ENCODE data around the gene DDX60. TPM values are rescaled to one million over a fixed set of nuclear protein-coding genes. Genes with fewer than 3 reads are reported as not detected.

Gene DDX60
- total and polyA plus RNA-seq, 7 donors, result 1.4 to 3.6 (median 2.1) TPM

- Histone ChIP-seq H3K4me3 (no peak overlapping the region), H3K36me3 (ENCODE audit: insufficient read depth in 1 of 2, low read depth in 1 of 2) (no peaks in the 10 kb centered on the region), H3K9me3 (no peaks in the 10 kb centered on the region), H3K4me1 (peaks cover 6% of the 10 kb centered on the region), H3K27ac (no peak overlapping the region), H3K27me3 (ENCODE audit: insufficient read depth in 3 of 3, low read length in 2 of 3) (no peaks in the 10 kb centered on the region)
- ATAC-seq (no peak), DNase-seq (no peak)
- 93 to 96% (median 96%) methylated on average over 3 of the region's 3 CpGs for WGBS, 3 donors
- TF ChIP-seq CTCF (IDR thresholded peaks at IDR 0.05), result no peak
- intact Hi-C loops (cut with DNase I), result no loop called here
Observed at GRCh38 chr4:168321006-168321405, 2.5 kb upstream of the DDX60 start.

- H3K4me3 ChIP-seq, result peak overlapping the region; percentile 98
- no peaks in the 10 kb centered on the region for H3K27me3 ChIP-seq (ENCODE audit: insufficient read depth in 3 of 3, low read length in 2 of 3)
- intact Hi-C loops (cut with DNase I), result loop anchor here in 1 of 2 donors (5.0 kb wide), 2 partner anchors 42 to 163 kb away; partner anchors contain the start of gene DDX60L
- WGBS, 3 donors, result 65 to 71% (median 67%) methylated on average over 3 of the region's 3 CpGs
- ATAC-seq (no peak), DNase-seq (no peak)
- no peaks in the 10 kb centered on the region for H3K36me3 ChIP-seq (ENCODE audit: insufficient read depth in 1 of 2, low read depth in 1 of 2)
- H3K9me3 ChIP-seq, result no peaks in the 10 kb centered on the region
- TF ChIP-seq CTCF (IDR thresholded peaks at IDR 0.05), result no peak
- H3K27ac ChIP-seq, result peak overlapping the region; percentile 88
- peaks cover 6% of the 10 kb centered on the region for H3K4me1 ChIP-seq
Observed at GRCh38 chr4:168319486-168320019, 1.0 kb upstream of the DDX60 start.

- Histone ChIP-seq H3K36me3 (ENCODE audit: insufficient read depth in 1 of 2, low read depth in 1 of 2) (no peaks in the 10 kb centered on the region), H3K27ac (peak overlapping the region; percentile 88), H3K4me3 (peak overlapping the region; percentile 98), H3K4me1 (peaks cover 6% of the 10 kb centered on the region), H3K27me3 (ENCODE audit: insufficient read depth in 3 of 3, low read length in 2 of 3) (no peaks in the 10 kb centered on the region), H3K9me3 (no peaks in the 10 kb centered on the region)
- ATAC-seq (no peak), DNase-seq (no peak)
- WGBS, 3 donors, result 61 to 72% (median 66%) methylated on average over 4 of the region's 4 CpGs
- intact Hi-C loops (cut with DNase I), result loop anchor here in 1 of 2 donors (5.0 kb wide), 2 partner anchors 40 to 165 kb away; partner anchors contain the start of gene DDX60L
- no peak for TF ChIP-seq CTCF (IDR thresholded peaks at IDR 0.05)
Observed at GRCh38 chr4:168317621-168318020, 931 bp downstream of the DDX60 start.

GRCh38 chr4:168309781-168310180, 8.8 kb downstream of the DDX60 start:
- Histone ChIP-seq H3K4me3 (no peak overlapping the region), H3K36me3 (ENCODE audit: insufficient read depth in 1 of 2, low read depth in 1 of 2) (peaks cover 2 to 34% of the 10 kb centered on the region in 2 donors), H3K27ac (no peak overlapping the region), H3K9me3 (no peaks in the 10 kb centered on the region), H3K27me3 (ENCODE audit: insufficient read depth in 3 of 3, low read length in 2 of 3) (no peaks in the 10 kb centered on the region), H3K4me1 (no peaks in the 10 kb centered on the region)
- no peak for DNase-seq
- intact Hi-C loops (cut with DNase I), result no loop called here
- ATAC-seq, result no peak
- WGBS, 3 donors, result 20 to 22% (median 21%) methylated on average over 2 of the region's 2 CpGs
- TF ChIP-seq CTCF (IDR thresholded peaks at IDR 0.05), result no peak

- ATAC-seq, result no peak
- Histone ChIP-seq H3K27ac (no peak overlapping the region), H3K27me3 (ENCODE audit: insufficient read depth in 3 of 3, low read length in 2 of 3) (no peaks in the 10 kb centered on the region), H3K36me3 (ENCODE audit: insufficient read depth in 1 of 2, low read depth in 1 of 2) (peaks cover 2 to 42% of the 10 kb centered on the region in 2 donors), H3K4me3 (no peak overlapping the region), H3K9me3 (no peaks in the 10 kb centered on the region), H3K4me1 (no peaks in the 10 kb centered on the region)
- intact Hi-C loops (cut with DNase I), result no loop called here
- no peak for TF ChIP-seq CTCF (IDR thresholded peaks at IDR 0.05)
- DNase-seq, result no peak
- WGBS, 3 donors, result 96 to 99% (median 98%) methylated on average over 2 of the region's 2 CpGs
Observed at GRCh38 chr4:168308912-168309311, 9.6 kb downstream of the DDX60 start.
